Hippocampal formation (tissue), 2 donors: ENCODE results near the gene APLP1.
"Not testable (repeated sequence)": the region's sequence is repeated elsewhere in the genome, so short reads cannot be mapped to it uniquely, and the experiment has no call there.

Source experiments
- DNase-seq, 2 donors: peaks; one replicate each; lab custom pipeline; 2025; lab: John Stamatoyannopoulos, UW

APLP1 gene

GRCh38 chr19:35852029-35852780, 16.2 kb upstream of the APLP1 start, which contains the start of gene NPHS1:
TSS of gene NPHS1 (minus strand) at chr19:35852504. CDS start at chr19:35851837, 667 bp downstream.
- DNase-seq, result no peak

DNA sequence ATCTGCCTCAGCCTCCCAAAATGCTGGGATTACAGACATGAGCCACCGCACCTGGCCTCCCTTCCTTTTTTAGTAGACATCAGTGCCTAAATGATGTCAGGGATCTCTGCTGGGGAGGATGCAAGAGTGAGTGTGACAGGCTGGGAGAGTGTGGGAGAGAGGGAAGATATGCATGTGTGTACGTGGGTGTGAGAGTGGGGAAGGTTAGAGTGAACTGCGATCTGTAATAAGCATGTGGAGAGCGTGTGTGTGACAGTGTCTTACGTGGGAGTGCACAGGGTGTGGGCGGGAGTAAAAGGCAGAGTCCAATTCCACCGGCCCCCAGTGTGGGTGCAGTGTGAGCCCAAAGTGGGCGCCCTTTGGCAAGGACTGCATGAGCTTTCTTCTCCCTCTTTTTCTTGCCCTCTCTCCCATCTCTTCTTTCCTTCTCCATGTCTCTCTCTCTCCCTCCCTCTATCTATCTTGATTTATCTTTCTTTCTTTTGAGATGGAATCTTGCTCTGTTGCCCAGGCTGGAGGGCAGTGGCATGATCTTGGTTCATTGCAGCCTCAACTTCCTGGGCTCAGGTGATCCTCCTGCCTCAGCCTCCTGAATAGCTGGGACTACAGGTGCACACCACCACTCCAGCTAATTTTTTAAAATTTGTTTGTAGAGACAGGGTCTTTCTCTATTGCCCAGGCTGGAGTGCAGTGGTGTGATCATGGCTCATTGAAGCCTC, 15.2 kb upstream of the APLP1 start:
- DNase-seq, result no peak

- DNase-seq, result no peak
Observed at GRCh38 chr19:35856546-35857149, 11.7 kb upstream of the APLP1 start, which contains the start of gene KIRREL2. TSS of gene KIRREL2 (plus strand) at chr19:35856911. CDS start at chr19:35857120, 209 bp downstream.

DNA sequence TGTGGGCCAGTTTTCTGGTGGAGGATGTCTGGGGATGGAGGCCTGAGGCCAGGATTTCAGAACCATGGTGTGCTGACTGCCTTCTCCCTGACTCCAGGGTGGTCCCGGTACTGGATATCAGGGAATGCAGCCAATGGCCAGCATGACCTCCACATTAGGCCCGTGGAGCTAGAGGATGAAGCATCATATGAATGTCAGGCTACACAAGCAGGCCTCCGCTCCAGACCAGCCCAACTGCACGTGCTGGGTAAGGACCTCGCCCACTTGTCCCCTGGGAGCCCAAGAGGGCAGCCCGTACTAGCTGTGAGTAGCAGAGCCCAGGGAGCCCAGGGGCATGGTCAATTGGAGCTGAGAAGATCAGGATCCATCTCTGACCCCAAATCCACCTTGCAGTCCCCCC, 10.1 kb upstream of the APLP1 start:
- DNase-seq, result no peak

DNA sequence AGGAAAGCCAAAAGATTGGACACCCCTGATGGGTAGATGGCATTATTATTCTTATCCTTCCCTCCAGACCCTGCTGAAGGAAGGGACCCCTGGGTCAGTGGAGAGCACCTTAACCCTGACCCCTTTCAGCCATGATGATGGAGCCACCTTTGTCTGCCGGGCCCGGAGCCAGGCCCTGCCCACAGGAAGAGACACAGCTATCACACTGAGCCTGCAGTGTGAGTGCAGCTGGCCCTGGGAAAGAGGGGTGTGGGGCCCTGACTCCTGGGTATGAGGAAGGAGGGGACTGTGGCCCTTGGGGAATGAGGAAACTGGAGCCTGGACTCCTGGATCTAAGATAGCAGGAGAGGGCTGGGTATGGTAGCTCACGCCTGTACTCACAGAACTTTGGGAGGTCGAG, 9.0 kb upstream of the APLP1 start:
- DNase-seq, result no peak

DNA sequence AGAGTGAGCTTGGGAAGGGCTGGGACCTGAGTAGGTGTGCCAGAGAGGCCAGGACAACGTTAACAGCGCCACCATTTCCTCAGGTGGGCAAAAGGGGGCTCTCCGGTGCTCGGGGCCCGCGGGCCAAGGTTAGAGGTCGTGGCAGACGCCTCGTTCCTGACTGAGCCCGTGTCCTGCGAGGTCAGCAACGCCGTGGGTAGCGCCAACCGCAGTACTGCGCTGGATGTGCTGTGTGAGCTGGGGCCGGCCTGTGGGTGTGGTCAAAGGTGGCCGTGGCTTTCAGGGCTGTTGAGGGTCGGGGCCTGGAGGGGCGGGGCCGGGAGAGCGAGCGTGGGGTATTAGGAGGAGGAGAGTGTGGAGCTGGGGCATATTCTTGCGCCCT, 7.9 kb upstream of the APLP1 start:
- DNase-seq, result no peak

GRCh38 chr19:35860818-35861639, 7.3 kb upstream of the APLP1 start:
- no peak for DNase-seq

DNA sequence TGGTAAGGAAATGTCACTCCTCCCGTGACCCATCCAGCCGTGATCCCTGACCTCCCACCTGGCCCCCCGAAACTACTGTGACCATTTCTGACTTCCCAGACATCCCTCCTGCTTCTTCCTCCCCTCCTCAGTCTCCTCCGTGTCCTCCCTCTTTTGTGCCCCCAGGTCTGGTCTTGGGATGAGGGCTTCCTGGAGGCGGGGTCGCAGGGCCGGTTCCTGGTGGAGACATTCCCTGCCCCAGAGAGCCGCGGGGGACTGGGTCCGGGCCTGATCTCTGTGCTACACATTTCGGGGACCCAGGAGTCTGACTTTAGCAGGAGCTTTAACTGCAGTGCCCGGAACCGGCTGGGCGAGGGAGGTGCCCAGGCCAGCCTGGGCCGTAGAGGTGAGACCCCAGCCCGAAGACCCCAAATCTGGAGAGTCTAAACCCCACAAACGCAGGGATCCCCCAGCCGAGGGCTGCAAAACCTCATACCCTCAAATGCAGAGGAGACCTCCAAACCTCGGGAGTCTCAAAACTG, 6.7 kb upstream of the APLP1 start:
- no peak for DNase-seq

GRCh38 chr19:35862528-35862927, 5.8 kb upstream of the APLP1 start:
- DNase-seq, result no peak

DNA sequence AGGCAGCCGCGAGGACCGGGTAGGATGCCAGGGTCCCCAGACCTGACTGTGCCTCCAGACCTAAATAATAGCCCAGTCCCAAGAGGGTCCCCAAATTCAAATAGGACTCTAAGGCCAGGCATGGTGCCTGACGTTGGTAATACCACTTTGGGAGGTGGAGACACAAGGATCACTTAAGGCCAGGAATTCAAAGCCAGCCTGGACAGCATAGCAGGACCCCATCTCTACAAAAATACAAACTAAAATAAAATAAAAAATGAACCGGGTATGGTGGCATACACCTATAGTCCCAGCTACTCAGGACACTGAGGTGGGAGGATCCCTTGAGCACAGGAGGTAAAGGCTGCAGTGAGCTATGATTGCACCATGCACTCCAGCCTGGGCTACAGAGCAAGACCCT, 5.4 kb upstream of the APLP1 start:
- no peak for DNase-seq

- DNase-seq, result no peak
Observed at GRCh38 chr19:35868823-35869326, 501 bp downstream of the APLP1 start.

- DNase-seq, result peak; percentile 72 to 83
Observed at GRCh38 chr19:35869327-35870123, 1.2 kb downstream of the APLP1 start.

DNA sequence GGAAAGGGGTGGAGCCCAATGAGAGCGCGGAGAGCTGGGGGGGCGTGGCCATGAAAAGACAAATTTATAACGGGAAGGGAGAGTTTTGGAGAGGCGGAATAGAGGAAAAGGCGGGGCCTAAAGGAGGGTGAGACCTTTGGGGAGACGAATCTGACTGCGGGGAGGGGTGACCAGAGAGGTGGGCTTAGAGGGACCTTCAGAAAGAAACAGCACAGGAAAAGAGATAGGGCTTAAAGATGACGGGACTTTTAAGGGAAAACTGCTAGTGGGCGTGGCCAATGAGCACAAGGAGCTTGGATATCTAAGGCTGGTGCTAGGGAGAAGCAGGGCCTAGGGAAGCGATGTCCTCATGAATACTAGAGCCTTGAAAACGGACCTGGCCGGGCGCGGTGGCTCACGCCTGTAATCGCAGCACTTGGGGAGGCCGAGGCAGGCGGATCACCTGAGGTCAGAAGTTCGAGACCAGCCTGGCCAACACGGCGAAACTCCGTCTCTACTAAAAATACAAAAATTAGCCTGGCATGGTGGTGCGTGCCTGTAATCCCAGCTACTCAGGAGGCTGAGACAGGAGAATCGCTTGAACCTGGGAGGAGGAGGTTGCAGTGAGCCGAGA, 1.9 kb downstream of the APLP1 start:
- DNase-seq, result not testable (repeated sequence)

GRCh38 chr19:35870798-35871197, 2.4 kb downstream of the APLP1 start:
- DNase-seq, result no peak

DNA sequence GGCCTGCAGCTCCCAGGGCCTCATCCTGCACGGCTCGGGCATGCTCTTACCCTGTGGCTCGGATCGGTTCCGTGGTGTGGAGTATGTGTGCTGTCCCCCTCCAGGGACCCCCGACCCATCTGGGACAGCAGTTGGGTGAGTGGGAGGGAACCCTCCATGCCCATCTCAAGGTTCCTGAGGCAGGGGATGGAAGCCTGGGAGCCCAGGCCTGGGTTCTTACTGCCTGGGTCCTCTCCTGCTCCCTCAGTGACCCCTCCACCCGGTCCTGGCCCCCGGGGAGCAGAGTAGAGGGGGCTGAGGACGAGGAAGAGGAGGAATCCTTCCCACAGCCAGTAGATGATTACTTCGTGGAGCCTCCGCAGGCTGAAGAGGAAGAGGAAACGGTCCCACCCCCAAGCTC, 3.2 kb downstream of the APLP1 start:
- no peak for DNase-seq

DNA sequence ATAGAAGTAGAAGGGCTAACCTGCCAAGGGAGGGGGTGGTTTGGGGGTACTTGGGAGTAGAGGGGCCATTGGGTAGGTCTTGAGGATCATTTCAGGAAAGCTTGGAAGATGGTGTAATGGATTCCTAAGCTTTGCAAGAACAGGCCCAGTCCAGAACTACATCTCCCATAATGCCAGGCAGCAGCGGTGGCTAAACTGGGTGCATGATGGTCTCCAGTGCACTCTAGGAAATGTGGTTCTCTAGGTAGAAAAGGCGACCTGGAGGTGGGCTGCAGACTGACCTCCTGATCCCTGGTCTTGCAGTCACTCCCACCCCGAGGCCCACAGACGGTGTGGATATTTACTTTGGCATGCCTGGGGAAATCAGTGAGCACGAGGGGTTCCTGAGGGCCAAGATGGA, 3.8 kb downstream of the APLP1 start:
- DNase-seq, result no peak

- no peak for DNase-seq
Observed at GRCh38 chr19:35874392-35874930, 6.1 kb downstream of the APLP1 start.

DNA sequence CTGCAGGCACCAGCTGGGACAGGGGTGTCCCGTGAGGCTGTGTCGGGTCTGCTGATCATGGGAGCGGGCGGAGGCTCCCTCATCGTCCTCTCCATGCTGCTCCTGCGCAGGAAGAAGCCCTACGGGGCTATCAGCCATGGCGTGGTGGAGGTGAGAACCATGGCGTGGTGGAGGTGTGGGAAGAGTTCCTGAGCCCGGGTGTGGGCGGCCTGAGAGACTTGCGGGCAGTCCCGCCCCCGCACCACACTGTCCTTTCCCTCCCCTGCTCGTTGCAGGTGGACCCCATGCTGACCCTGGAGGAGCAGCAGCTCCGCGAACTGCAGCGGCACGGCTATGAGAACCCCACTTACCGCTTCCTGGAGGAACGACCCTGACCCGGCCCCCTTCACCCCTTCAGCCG, 10.7 kb downstream of the APLP1 start:
- DNase-seq, result no peak

DNA sequence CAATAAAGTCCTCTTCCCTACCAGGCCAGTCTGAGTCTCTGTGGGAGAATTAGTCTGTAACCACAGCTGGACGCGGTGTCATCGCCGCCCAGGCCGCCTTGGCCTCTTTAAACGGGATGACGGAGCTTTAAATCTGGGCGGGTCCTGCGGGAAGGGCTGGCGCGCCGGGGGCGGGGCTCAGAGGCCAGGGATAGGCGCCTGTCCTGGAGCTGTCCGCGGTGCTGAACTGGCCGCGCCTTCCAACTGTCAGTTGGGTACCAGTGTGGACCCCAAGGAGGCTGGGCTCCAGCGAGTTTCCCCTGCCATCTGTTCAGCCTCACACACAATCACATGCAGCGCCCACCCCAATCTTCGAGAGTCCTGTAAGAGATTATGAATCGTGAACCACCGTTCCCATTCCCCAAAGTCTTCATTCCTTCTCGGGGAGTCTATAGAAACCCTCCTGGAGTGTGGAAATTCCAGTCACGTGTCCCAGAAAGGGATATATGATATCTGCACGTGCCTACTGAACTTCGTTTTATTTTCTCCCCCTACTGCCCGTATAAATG, 11.5 kb downstream of the APLP1 start:
- peak; percentile 45 to 81 for DNase-seq
